GM19455 (cell line): ENCODE results near the gene BDNF.

ENCODE experiments used
- ATAC-seq: cut with Tn5 transposase; IDR thresholded peaks from one replicate; pipeline ENCODE4 v1.9.1; 2021; ENCODE audit not compliant: unreplicated experiment

The BDNF gene

DNA sequence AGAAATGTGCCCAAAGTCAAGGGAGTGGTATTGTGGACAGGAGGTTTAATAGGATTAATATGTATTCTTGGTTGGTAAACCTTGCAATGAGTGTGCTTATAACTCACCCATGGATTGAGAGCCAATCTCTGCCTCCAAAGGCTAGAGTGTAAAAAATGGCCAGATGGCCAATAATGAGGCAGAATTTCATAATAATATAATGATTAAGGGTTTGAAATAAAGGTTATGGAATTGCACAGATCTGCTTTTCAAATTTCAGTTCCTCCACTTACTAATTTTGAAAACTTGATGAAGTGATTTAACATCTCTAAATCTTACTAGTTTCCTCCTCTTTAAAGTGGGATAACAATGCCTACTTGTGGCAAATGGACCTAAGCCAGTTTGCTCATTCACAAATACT is 94.8 kb downstream of the BDNF start:
- ATAC-seq = no peak
